HCT116 (cell line): ENCODE data around the gene DGKE.

Source experiments
- ATF3 ChIP-seq: IDR thresholded peaks from 2 replicates; pipeline ENCODE4 v1.6.1; 2012
- CTCF ChIP-seq, 3 experiments: fragments of 200-600 bp in 1 of 3; sonication (generic) in 1 of 3; IDR thresholded peaks in 2 of 3; conservative IDR thresholded peaks in 1 of 3; 2 replicates each; pipeline ENCODE4 v1.5.1; 2012 to 2017; ENCODE audit warnings: low read depth in 2 of 3, low read length in 2 of 3, antibody characterized with exemption in 1 of 3, borderline replicate concordance in 1 of 3, control low read depth in 1 of 3, mild to moderate bottlenecking in 1 of 3, mixed read lengths in 1 of 3, mixed run types in 1 of 3, moderate library complexity in 1 of 3; ENCODE audit not compliant: insufficient read depth in 1 of 3
- EZH2 ChIP-seq: fragments of 200-600 bp; sonication (generic); IDR thresholded peaks from 2 replicates; pipeline ENCODE4 v1.6.1; 2017; ENCODE audit warnings: antibody characterized with exemption, mixed run types

GRCh38 chr17:56826611-56827414 lies 7.1 kb upstream of the DGKE start:
- TF ChIP-seq ATF3 = no peak
- no peak for TF ChIP-seq CTCF (IDR thresholded peaks at IDR 0.05 in 2 of 3, conservative IDR thresholded peaks at IDR 0.05 in 1 of 3; ENCODE audit: borderline replicate concordance in 1 of 3, insufficient read depth in 1 of 3, low read depth in 2 of 3, low read length in 2 of 3)
- TF ChIP-seq EZH2 = no peak
